ENCODE measurements around the gene PSMC3.

GRCh38 chr11:47441421-47441820 is 15.2 kb upstream of the PSMC3 start:
- TF ChIP-seq REST (IDR thresholded peaks at IDR 0.05; ENCODE audit: low read depth): no peak
- TF ChIP-seq RAD21 (IDR thresholded peaks at IDR 0.05; ENCODE audit: low read depth): no peak
- no peak for TF ChIP-seq EP300 (IDR thresholded peaks at IDR 0.05; ENCODE audit: borderline replicate concordance)
- no peak for TF ChIP-seq TAF1 (IDR thresholded peaks at IDR 0.05; ENCODE audit: low read depth)
- TF ChIP-seq FOXM1 (IDR thresholded peaks at IDR 0.05; ENCODE audit: borderline replicate concordance, low read depth): no peak
- no peak for TF ChIP-seq TCF12 (IDR thresholded peaks at IDR 0.05; ENCODE audit: low read depth)
- TF ChIP-seq TEAD4 (IDR thresholded peaks at IDR 0.05): no peak
- no peak for TF ChIP-seq CEBPB (IDR thresholded peaks at IDR 0.05)
- no peak for TF ChIP-seq USF1 (IDR thresholded peaks at IDR 0.05)
- no peak for TF ChIP-seq YY1 (IDR thresholded peaks at IDR 0.05; ENCODE audit: low read depth)
- no peak for TF ChIP-seq EGR1 (IDR thresholded peaks at IDR 0.05)

All from Ishikawa (cell line).